IMR-90 (cell line): ENCODE data around the gene AMFR. TPM values are rescaled to one million over a fixed set of nuclear protein-coding genes. Genes with fewer than 3 reads are reported as not detected.

Experiments
- ATAC-seq: fragments of 200-7000 bp; cut with Tn5 transposase; 2 replicates; pipeline ENCODE4 v1.9.1; 2020; ENCODE audit warnings: low read depth, mild to moderate bottlenecking, moderate library complexity
- BruUV-seq: library from RNA; stranded (reverse); fragments of 400-500 nt; replicated peaks from 2 replicates; lab custom pipeline; 2021; lab: Mats Ljungman, UMichigan
- CTCF ChIA-PET: fragments of 300-600 bp; formaldehyde crosslinking; extraction: SDS; loops from one replicate; lab custom pipeline; 2021; ENCODE audit warnings: antibody characterized with exemption; lab: Yijun Ruan, JAX
- POLR2A ChIA-PET: fragments of 300-600 bp; sonication (Branson Sonifier 250); formaldehyde crosslinking; loops from one replicate; lab custom pipeline; 2022; ENCODE audit warnings: antibody characterized with exemption; ENCODE audit not compliant: unreplicated experiment; lab: Charles Lee
- DNase-seq: peaks from one replicate; pipeline ENCODE4 v3.0.0; 2013
- H2AFZ ChIP-seq: replicated peaks from 2 replicates; pipeline ENCODE3; 2013; ENCODE audit warnings: low read length, mild to moderate bottlenecking; ENCODE audit not compliant: poor library complexity
- H2AK5ac ChIP-seq: 2 replicates; pipeline ENCODE4 v1.6.1; 2013; ENCODE audit warnings: low read depth, low read length, inconsistent platforms
- H2AK9ac ChIP-seq: replicated peaks from 2 replicates; pipeline ENCODE3; 2013; ENCODE audit warnings: mild to moderate bottlenecking, low read depth, low read length, moderate library complexity; ENCODE audit not compliant: poor library complexity
- H2BK120ac ChIP-seq: 2 replicates; pipeline ENCODE4 v1.6.1; 2013; ENCODE audit warnings: low read depth, low read length, inconsistent platforms
- H2BK15ac ChIP-seq: 3 replicates; pipeline ENCODE4 v1.6.1; 2013; ENCODE audit warnings: low read depth, low read length, inconsistent platforms
- H2BK20ac ChIP-seq: 2 replicates; pipeline ENCODE4 v1.6.1; 2013; ENCODE audit warnings: low read depth, mild to moderate bottlenecking, inconsistent platforms, low read length, moderate library complexity
- H2BK5ac ChIP-seq: 2 replicates; pipeline ENCODE4 v1.6.1; 2013; ENCODE audit warnings: mild to moderate bottlenecking, low read depth, low read length, inconsistent platforms; ENCODE audit not compliant: poor library complexity, severe bottlenecking
- H3K14ac ChIP-seq: replicated peaks from 2 replicates; pipeline ENCODE4 v1.6.1; 2013; ENCODE audit warnings: low read depth, low read length, inconsistent platforms
- H3K18ac ChIP-seq: 2 replicates; pipeline ENCODE4 v1.6.1; 2013; ENCODE audit warnings: low read depth, low read length, control low read depth
- H3K23ac ChIP-seq: 2 replicates; pipeline ENCODE4 v1.6.1; 2013; ENCODE audit warnings: low read depth, low read length, inconsistent platforms
- H3K27ac ChIP-seq: 2 replicates; pipeline ENCODE4 v1.5.1; 2013; ENCODE audit warnings: mild to moderate bottlenecking, control low read depth, low read length; ENCODE audit not compliant: insufficient read depth
- H3K27me3 ChIP-seq: 2 replicates; pipeline ENCODE4 v1.6.1; 2013; ENCODE audit warnings: low read length; ENCODE audit not compliant: control insufficient read depth, insufficient read depth
- H3K36me3 ChIP-seq: 2 replicates; pipeline ENCODE4 v1.6.1; 2013; ENCODE audit warnings: low read length, mixed read lengths; ENCODE audit not compliant: control insufficient read depth, insufficient read depth
- H3K4ac ChIP-seq: 2 replicates; pipeline ENCODE4 v1.6.1; 2013; ENCODE audit warnings: low read depth, low read length, inconsistent platforms
- H3K4me1 ChIP-seq: 2 replicates; pipeline ENCODE4 v1.6.1; 2013; ENCODE audit warnings: low read length, mixed read lengths; ENCODE audit not compliant: control insufficient read depth, insufficient read depth
- H3K4me2 ChIP-seq: 2 replicates; pipeline ENCODE4 v1.6.1; 2013; ENCODE audit warnings: low read depth, mild to moderate bottlenecking, control low read depth, low read length, moderate library complexity
- H3K4me3 ChIP-seq: 2 replicates; pipeline ENCODE4 v1.5.1; 2013; ENCODE audit warnings: low read depth, mild to moderate bottlenecking, control low read depth, low read length, moderate library complexity; ENCODE audit not compliant: insufficient read depth
- H3K56ac ChIP-seq: 2 replicates; pipeline ENCODE4 v1.6.1; 2013; ENCODE audit warnings: low read length, inconsistent platforms; ENCODE audit not compliant: insufficient read depth; ENCODE audit errors: extremely low read depth
- H3K79me1 ChIP-seq, 2 experiments: 2 replicates each; pipeline ENCODE4 v1.6.1; 2013; ENCODE audit warnings: low read length in 2 of 2, inconsistent platforms in 1 of 2, low read depth in 1 of 2
- H3K9ac ChIP-seq: 2 replicates; pipeline ENCODE4 v1.6.1; 2013; ENCODE audit warnings: low read depth, low read length, control low read depth
- H3K9me1 ChIP-seq: 2 replicates; pipeline ENCODE4 v1.6.1; 2013; ENCODE audit warnings: low read length, inconsistent platforms; ENCODE audit not compliant: insufficient read depth
- H3K9me3 ChIP-seq: 2 replicates; pipeline ENCODE4 v1.6.1; 2013; ENCODE audit warnings: low read length; ENCODE audit not compliant: control insufficient read depth, insufficient read depth
- H4K20me1 ChIP-seq: 2 replicates; pipeline ENCODE4 v1.6.1; 2013; ENCODE audit warnings: low read length, inconsistent platforms; ENCODE audit not compliant: insufficient read depth
- H4K5ac ChIP-seq: 2 replicates; pipeline ENCODE4 v1.6.1; 2013; ENCODE audit warnings: mild to moderate bottlenecking, low read depth, low read length, control low read depth
- H4K8ac ChIP-seq, 2 experiments: 2 replicates each; pipeline ENCODE4 v1.6.1; 2013; ENCODE audit warnings: low read depth in 2 of 2, low read length in 2 of 2, control low read depth in 1 of 2, inconsistent platforms in 1 of 2
- H4K91ac ChIP-seq: 2 replicates; pipeline ENCODE4 v1.6.1; 2013; ENCODE audit warnings: low read depth, low read length, inconsistent platforms; ENCODE audit not compliant: insufficient read depth
- BHLHE40 ChIP-seq: fragments of 150-350 bp; IDR thresholded peaks from 2 replicates; pipeline ENCODE4 v1.6.1; 2016; ENCODE audit warnings: mild to moderate bottlenecking, low read depth, low read length
- CEBPB ChIP-seq: IDR thresholded peaks from 2 replicates; pipeline ENCODE4 v1.6.1; 2012; ENCODE audit warnings: low read depth, low read length, improper control_type of control experiment
- CTCF ChIP-seq: conservative IDR thresholded peaks from 2 replicates; pipeline ENCODE4 v1.5.1; 2012; ENCODE audit warnings: mild to moderate bottlenecking, low read depth, low read length, improper control_type of control experiment
- ELK1 ChIP-seq: fragments of 150-350 bp; IDR thresholded peaks from 2 replicates; pipeline ENCODE4 v1.6.1; 2016; ENCODE audit warnings: low read depth, mild to moderate bottlenecking, low read length, moderate library complexity, borderline replicate concordance
- FOS ChIP-seq: fragments of 150-350 bp; IDR thresholded peaks from 2 replicates; pipeline ENCODE4 v1.6.1; 2016; ENCODE audit warnings: low read depth, low read length
- MAFK ChIP-seq: IDR thresholded peaks from 2 replicates; pipeline ENCODE4 v1.6.1; 2012; ENCODE audit warnings: low read depth, low read length, improper control_type of control experiment
- MAZ ChIP-seq: IDR thresholded peaks from 2 replicates; pipeline ENCODE4 v1.6.1; 2012; ENCODE audit warnings: low read depth, mild to moderate bottlenecking, low read length, improper control_type of control experiment, moderate library complexity, borderline replicate concordance
- MXI1 ChIP-seq: IDR thresholded peaks from 2 replicates; pipeline ENCODE4 v1.6.1; 2012; ENCODE audit warnings: low read depth, mild to moderate bottlenecking, low read length, moderate library complexity, borderline replicate concordance
- NFE2L2 ChIP-seq: fragments of 150-350 bp; IDR thresholded peaks from 2 replicates; pipeline ENCODE4 v1.6.1; 2016; ENCODE audit warnings: low read depth, mild to moderate bottlenecking, low read length
- POLR2A ChIP-seq: IDR thresholded peaks from 2 replicates; pipeline ENCODE4 v1.6.1; 2012; ENCODE audit warnings: mild to moderate bottlenecking, low read depth, low read length
- RAD21 ChIP-seq: IDR thresholded peaks from 2 replicates; pipeline ENCODE4 v1.6.1; 2012; ENCODE audit warnings: low read length, improper control_type of control experiment
- RCOR1 ChIP-seq: IDR thresholded peaks from 2 replicates; pipeline ENCODE4 v1.6.1; 2012; ENCODE audit warnings: mild to moderate bottlenecking, low read length, improper control_type of control experiment; ENCODE audit not compliant: insufficient replicate concordance
- RFX5 ChIP-seq: IDR thresholded peaks from 2 replicates; pipeline ENCODE4 v1.8.0; 2012; ENCODE audit warnings: low read depth, mild to moderate bottlenecking, low read length, moderate library complexity
- USF2 ChIP-seq: fragments of 150-350 bp; IDR thresholded peaks from 2 replicates; pipeline ENCODE4 v1.6.1; 2017; ENCODE audit warnings: mild to moderate bottlenecking, antibody characterized with exemption, low read length, low read depth
- WGBS, 2 experiments: methylation state at CpG; one replicate each; pipeline versions ENCODE4 v1.1.5 to v1.1.7; 2013; ENCODE audit warnings: missing lambda C conversion rate in 2 of 2; ENCODE audit not compliant: insufficient read length in 1 of 2; ENCODE audit errors: extremely low coverage in 2 of 2; 5-methylcytosine and 5-hydroxymethylcytosine counted together
- dilution Hi-C: fragments of 300-500 bp; cut with HindIII; formaldehyde crosslinking; loops from one replicate; pipeline ENCODE4 v1.14.3; 2018; ENCODE audit warnings: low sequenced_read_pairs; ENCODE audit not compliant: unreplicated experiment
- in situ Hi-C: fragments of 300-500 bp; cut with MboI; formaldehyde crosslinking; loops from 3 replicates; pipeline ENCODE4 v1.14.3; 2019; ENCODE audit warnings: low sequenced_read_pairs, inconsistent platforms, mixed read lengths
- intact Hi-C: fragments of 100-400 bp; cut with micrococcal nuclease; formaldehyde crosslinking; loops from 2 replicates; pipeline ENCODE4 v1.10.0; 2022
- polyA plus RNA-seq, 3 experiments: library from polyadenylated mRNA; depleted of rRNA; stranded (reverse); fragments of >200 nt; gene quantifications; 2 replicates each; pipeline ENCODE4 v1.2.3, GENCODE V29; 2012; ENCODE audit warnings: low replicate concordance in 1 of 3
- total RNA-seq: library from RNA; depleted of rRNA; stranded (reverse); fragments of >200 nt; gene quantifications from 2 replicates; pipeline ENCODE4 v1.2.3, GENCODE V29; 2012

The AMFR gene
- total and polyA plus RNA-seq, 2 of the 4 experiments (the other 2 are of a cell fraction), result 60.7 to 216 TPM

GRCh38 chr16:56312028-56312300 is 113.4 kb downstream of the AMFR start:
- no peak for ATAC-seq
- Histone ChIP-seq H3K4me1 (no peaks in the 10 kb centered on the region), H3K27ac (no peak overlapping the region), H3K9ac (no peak overlapping the region), H3K9me3 (no peaks in the 10 kb centered on the region), H3K4ac (no peak overlapping the region), H3K36me3 (no peaks in the 10 kb centered on the region), H3K14ac (no peak overlapping the region), H4K5ac (no peak overlapping the region), H3K23ac (no peak overlapping the region), H3K27me3 (peaks cover 33% of the 10 kb centered on the region), H4K91ac (no peak overlapping the region), H2AFZ (no peak overlapping the region), H2BK5ac (no peak overlapping the region), H4K8ac (no peak overlapping the region), H2BK120ac (no peak overlapping the region), H3K79me1 (no peaks in the 10 kb centered on the region), H3K56ac (no peak overlapping the region), H3K9me1 (no peaks in the 10 kb centered on the region), H2BK20ac (no peak overlapping the region), H4K20me1 (no peaks in the 10 kb centered on the region), H2AK5ac (no peak overlapping the region), H3K18ac (no peak overlapping the region), H3K4me3 (no peak overlapping the region), H2AK9ac (no peak overlapping the region), H3K4me2 (no peak overlapping the region), H2BK15ac (no peak overlapping the region)
- POLR2A ChIA-PET, result no interaction called here
- TF ChIP-seq BHLHE40, result no peak
- no peak for TF ChIP-seq CTCF
- no peak for TF ChIP-seq RAD21
- TF ChIP-seq RCOR1, result no peak
- TF ChIP-seq MAZ, result no peak
- TF ChIP-seq MXI1, result no peak
- TF ChIP-seq NFE2L2, result no peak
- no peak for TF ChIP-seq POLR2A
- no peak for TF ChIP-seq ELK1
- no peak for TF ChIP-seq FOS
- no peak for TF ChIP-seq RFX5
- TF ChIP-seq USF2, result no peak
- no peak for TF ChIP-seq CEBPB
- TF ChIP-seq MAFK, result no peak
- no peak for DNase-seq
- no TSS peak for BruUV-seq
- dilution Hi-C loops, result no loop called here
- in situ Hi-C loops, result loop anchor here (25.0 kb wide), 2 partner anchors 600 to 850 kb away; no protein-coding TSS in a partner anchor
- WGBS, 2 experiments, result no CpG with 5 or more reads among the region's 11 CpGs
- intact Hi-C loops, result no loop called here
- CTCF ChIA-PET, result no interaction called here
